ENCODE measurements around the gene NACC1. TPM values are rescaled to one million over a fixed set of nuclear protein-coding genes. Genes with fewer than 3 reads are reported as not detected.
A peak's percentile ranks its signal among the peaks of the same experiment; 100 is the strongest.

The NACC1 gene
- total and polyA plus RNA-seq, 2 of the 13 experiments (the other 11 are each of a cell fraction or from before 2014, with no cell fraction given): 31.8 to 42.3 TPM

DNA sequence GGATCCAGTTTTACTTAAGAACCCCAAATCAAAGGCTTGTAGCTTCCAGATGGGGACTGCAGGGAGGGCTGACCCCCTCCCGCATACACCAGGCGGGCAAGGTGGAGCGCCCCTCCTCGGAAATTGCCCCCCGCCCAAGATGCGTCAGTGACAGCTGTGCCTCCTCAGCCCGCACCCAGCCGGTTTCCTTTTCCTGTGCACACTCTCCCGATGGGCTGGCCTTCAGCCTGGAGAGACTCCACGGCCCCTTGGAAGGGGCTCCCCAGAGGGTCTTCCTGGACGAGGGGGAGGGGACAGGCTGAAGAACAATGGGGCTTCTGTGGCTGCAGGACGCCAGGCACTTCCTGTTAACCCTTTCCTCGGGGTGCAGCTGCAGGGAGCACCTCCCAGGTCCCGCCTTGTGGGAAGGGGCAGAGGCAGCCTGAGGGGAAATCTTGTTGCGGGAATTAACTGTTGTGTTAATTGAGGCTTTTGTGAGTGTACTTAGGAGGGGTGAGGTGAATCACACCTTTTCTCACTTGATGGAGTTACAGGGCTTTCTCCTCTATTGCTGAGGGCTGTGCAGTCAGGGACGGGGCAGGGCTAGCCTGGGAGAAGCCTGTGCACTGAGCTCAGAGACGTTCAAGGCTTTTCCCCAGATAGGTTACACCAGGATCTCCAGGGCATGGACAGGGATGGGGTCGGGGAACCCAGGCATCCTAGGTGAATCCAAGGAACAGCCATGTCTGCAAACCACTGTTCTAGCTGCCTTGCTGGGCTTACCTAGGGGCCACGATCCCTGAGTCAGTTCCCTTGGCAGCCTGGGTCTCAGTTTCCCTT lies 46.5 kb downstream of the NACC1 start (continued):
- TF ChIP-seq, protein P1, sequence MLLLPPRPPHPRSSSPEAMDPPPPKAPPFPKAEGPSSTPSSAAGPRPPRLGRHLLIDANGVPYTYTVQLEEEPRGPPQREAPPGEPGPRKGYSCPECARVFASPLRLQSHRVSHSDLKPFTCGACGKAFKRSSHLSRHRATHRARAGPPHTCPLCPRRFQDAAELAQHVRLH (CRISPR knock-in tag; IDR thresholded peaks at IDR 0.05; ENCODE audit: borderline replicate concordance, low read depth): peak; percentile 83; the same call in 1 of the 2 replicates
- TF ChIP-seq ZNF557 (CRISPR knock-in tag; IDR thresholded peaks at IDR 0.05) (0 out of 2 replicates have a peak, but pooled peaks have one; percentile 53), ZKSCAN1 (IDR thresholded peaks at IDR 0.05; ENCODE audit: low read length) (no peak), NFYB (CRISPR knock-in tag; IDR thresholded peaks at IDR 0.05) (peak; percentile 17; the same call in 1 of the 2 replicates), SYNCRIP (IDR thresholded peaks at IDR 0.05; ENCODE audit: insufficient read depth, low read depth, low read length) (no peak), ZFP82 (CRISPR knock-in tag; IDR thresholded peaks at IDR 0.05; ENCODE audit: borderline replicate concordance) (no peak), GABPA (IDR thresholded peaks at IDR 0.05; ENCODE audit: low read depth, low read length) (peak; percentile 54), GABPA (CRISPR knock-in tag; IDR thresholded peaks at IDR 0.05; ENCODE audit: low read depth) (peak; percentile 89), ZNF468 (CRISPR knock-in tag; IDR thresholded peaks at IDR 0.05) (no peak), FOXK1 (CRISPR knock-in tag; IDR thresholded peaks at IDR 0.05; ENCODE audit: borderline replicate concordance, low read depth) (0 out of 2 replicates have a peak, but pooled peaks have one; percentile 71), SOX6 (IDR thresholded peaks at IDR 0.05) (no peak), SOX6 (CRISPR knock-in tag; IDR thresholded peaks at IDR 0.05) (peak; percentile 95), RNF2 (conservative IDR thresholded peaks at IDR 0.05; ENCODE audit: low read depth) (no peak), HES4 (CRISPR knock-in tag; IDR thresholded peaks at IDR 0.05; ENCODE audit: borderline replicate concordance) (no peak), ZNF33A (CRISPR knock-in tag; IDR thresholded peaks at IDR 0.05; ENCODE audit: borderline replicate concordance) (no peak), ATF1 (CRISPR knock-in tag; IDR thresholded peaks at IDR 0.05) (0 out of 2 replicates have a peak, but pooled peaks have one; percentile 39), TAF1 (CRISPR knock-in tag; IDR thresholded peaks at IDR 0.05) (peak; percentile 52; the same call in 1 of the 2 replicates), ZNF543 (CRISPR knock-in tag; IDR thresholded peaks at IDR 0.05) (0 out of 2 replicates have a peak, but pooled peaks have one; percentile 10), FOXA3 (CRISPR knock-in tag; IDR thresholded peaks at IDR 0.05) (peak; percentile 58), CC2D1A (CRISPR knock-in tag; IDR thresholded peaks at IDR 0.05) (0 out of 2 replicates have a peak, but pooled peaks have one; percentile 2), ZFP36L1 (CRISPR knock-in tag; IDR thresholded peaks at IDR 0.05) (no peak)
- TF ChIP-seq, protein P2, sequence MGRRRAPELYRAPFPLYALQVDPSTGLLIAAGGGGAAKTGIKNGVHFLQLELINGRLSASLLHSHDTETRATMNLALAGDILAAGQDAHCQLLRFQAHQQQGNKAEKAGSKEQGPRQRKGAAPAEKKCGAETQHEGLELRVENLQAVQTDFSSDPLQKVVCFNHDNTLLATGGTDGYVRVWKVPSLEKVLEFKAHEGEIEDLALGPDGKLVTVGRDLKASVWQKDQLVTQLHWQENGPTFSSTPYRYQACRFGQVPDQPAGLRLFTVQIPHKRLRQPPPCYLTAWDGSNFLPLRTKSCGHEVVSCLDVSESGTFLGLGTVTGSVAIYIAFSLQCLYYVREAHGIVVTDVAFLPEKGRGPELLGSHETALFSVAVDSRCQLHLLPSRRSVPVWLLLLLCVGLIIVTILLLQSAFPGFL (CRISPR knock-in tag; IDR thresholded peaks at IDR 0.05): no peak
- TF ChIP-seq, protein P3, sequence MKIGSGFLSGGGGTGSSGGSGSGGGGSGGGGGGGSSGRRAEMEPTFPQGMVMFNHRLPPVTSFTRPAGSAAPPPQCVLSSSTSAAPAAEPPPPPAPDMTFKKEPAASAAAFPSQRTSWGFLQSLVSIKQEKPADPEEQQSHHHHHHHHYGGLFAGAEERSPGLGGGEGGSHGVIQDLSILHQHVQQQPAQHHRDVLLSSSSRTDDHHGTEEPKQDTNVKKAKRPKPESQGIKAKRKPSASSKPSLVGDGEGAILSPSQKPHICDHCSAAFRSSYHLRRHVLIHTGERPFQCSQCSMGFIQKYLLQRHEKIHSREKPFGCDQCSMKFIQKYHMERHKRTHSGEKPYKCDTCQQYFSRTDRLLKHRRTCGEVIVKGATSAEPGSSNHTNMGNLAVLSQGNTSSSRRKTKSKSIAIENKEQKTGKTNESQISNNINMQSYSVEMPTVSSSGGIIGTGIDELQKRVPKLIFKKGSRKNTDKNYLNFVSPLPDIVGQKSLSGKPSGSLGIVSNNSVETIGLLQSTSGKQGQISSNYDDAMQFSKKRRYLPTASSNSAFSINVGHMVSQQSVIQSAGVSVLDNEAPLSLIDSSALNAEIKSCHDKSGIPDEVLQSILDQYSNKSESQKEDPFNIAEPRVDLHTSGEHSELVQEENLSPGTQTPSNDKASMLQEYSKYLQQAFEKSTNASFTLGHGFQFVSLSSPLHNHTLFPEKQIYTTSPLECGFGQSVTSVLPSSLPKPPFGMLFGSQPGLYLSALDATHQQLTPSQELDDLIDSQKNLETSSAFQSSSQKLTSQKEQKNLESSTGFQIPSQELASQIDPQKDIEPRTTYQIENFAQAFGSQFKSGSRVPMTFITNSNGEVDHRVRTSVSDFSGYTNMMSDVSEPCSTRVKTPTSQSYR (CRISPR knock-in tag; IDR thresholded peaks at IDR 0.05; ENCODE audit: borderline replicate concordance): peak; percentile 99
- TF ChIP-seq, protein P4, sequence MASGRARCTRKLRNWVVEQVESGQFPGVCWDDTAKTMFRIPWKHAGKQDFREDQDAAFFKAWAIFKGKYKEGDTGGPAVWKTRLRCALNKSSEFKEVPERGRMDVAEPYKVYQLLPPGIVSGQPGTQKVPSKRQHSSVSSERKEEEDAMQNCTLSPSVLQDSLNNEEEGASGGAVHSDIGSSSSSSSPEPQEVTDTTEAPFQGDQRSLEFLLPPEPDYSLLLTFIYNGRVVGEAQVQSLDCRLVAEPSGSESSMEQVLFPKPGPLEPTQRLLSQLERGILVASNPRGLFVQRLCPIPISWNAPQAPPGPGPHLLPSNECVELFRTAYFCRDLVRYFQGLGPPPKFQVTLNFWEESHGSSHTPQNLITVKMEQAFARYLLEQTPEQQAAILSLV (CRISPR knock-in tag; IDR thresholded peaks at IDR 0.05; ENCODE audit: borderline replicate concordance): peak; percentile 54; the same call in 1 of the 2 replicates

Measured in HepG2 (cell line).